ENCODE measurements around the gene PHOX2B.

Gene PHOX2B

DNA sequence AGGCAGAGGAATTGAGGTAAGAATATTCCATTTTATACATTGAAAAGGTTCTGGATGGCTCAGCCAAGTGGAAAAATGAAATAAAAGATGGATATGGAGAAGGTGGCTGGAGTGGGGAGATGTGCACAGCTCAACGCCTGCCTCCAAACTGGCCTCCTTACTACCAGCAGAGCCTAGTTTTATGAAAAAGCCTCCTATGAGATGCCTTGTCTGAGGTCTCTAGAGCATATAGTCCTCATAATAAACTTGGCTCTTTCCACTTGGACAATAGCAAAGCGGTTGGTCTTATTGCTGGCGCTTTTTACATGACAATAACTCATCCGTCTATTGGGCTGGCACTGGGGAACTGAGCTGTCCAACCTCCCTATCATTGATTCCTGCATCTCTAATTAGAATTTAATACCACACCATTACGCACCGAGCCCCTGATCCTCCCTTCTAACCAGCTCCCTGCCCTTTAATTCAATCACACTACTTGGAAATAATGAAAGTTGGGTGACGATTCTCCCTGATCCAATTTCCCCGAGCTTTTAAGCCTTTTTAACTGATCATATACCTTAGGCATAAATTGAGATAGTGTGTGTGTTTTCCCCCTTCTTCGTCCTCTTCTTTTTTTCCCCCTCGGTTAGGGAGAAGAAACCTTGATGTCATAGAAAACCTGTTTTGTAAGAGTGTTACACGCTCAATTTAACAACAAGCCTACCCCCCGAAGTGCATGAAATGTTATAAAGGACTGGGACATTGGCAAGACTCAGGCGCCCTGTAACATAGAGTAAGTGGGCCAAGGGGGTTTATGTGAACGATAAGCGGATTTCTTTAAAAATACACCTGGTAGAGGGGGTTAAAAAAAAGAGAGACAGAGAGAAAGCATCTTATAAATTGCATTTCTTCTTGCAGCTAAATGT, at the start of gene PHOX2B:
PHOX2B (minus strand) TSS at position 155 of the 905 bp plus-strand sequence; CDS start at position 40, 115 bp downstream.
- DNase-seq (ENCODE audit: low spot score) = no peak

GRCh38 chr4:41797260-41797659, 48.7 kb upstream of the PHOX2B start:
- no peak for DNase-seq (ENCODE audit: low spot score)

GRCh38 chr4:41796545-41797210, 48.2 kb upstream of the PHOX2B start:
- DNase-seq (ENCODE audit: low spot score) = no peak

DNA sequence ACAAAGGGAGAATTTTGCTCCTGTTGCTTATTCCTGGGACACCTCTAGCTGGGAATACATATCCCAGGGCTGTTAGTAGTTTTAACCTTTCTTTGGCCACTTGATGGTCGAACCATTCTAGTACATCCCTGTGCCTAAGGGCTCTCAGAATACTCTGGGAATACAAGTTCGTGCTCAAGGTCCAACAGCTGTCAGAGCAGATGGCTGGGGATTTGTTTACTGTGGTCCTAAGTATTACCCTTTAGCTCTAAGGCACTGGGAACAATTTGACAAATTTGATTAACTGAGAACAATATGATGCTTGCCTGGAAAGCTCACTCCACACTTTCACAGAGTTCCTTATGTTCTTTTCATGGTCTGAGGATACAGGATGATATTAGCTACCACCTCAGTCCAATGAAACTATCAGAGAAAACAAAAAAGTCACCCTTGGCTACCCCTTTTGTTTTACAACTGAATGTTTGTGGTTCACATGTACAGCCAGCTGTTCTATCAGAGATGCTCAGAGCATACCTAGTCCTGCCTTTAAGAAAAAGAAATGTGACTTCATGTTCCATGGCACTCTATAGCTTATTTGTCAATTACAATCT, 47.4 kb upstream of the PHOX2B start:
- no peak for DNase-seq (ENCODE audit: low spot score)

DNA sequence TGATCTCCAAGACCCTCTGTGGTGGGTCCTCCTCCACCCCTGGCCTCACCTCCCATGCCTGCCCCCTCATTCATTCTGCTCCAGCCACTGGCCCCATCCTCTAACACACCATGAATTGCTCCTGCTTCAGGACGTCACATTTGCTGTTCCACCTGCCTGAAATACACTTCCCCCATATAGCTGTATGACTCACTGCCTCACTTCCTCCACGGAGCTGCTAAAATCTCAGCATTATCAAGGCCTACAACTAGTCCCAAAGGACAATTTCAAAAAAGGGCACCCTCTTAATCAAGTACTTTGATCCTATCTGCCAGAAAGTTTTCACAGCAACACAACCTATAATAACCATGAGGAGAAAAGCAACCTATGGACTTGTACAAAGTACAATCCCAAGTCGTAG, 43.6 kb upstream of the PHOX2B start:
- DNase-seq (ENCODE audit: low spot score) = no peak

GRCh38 chr4:41791557-41791956, 43.0 kb upstream of the PHOX2B start:
- DNase-seq (ENCODE audit: low spot score) = no peak

- DNase-seq (ENCODE audit: low spot score) = no peak
Observed at GRCh38 chr4:41787931-41788330, 39.4 kb upstream of the PHOX2B start.

DNA sequence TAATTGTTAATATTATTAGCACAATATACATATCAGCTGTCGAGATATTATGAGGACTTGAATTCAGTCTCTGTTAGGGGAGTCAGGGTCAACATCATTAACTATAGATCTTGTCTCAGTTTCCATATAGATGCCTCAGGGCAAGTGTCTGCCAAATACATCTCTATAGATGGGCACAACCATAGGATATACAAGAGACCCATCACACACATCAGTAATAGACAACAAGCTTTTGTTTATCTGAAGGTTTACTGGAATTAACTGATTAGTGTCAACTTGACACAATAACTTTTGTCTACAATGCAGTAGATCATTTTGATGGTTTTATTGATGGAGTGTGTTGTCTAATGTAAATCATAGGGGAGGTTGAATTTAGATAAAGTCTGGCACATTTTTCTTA, 37.1 kb upstream of the PHOX2B start:
- no peak for DNase-seq (ENCODE audit: low spot score)

DNA sequence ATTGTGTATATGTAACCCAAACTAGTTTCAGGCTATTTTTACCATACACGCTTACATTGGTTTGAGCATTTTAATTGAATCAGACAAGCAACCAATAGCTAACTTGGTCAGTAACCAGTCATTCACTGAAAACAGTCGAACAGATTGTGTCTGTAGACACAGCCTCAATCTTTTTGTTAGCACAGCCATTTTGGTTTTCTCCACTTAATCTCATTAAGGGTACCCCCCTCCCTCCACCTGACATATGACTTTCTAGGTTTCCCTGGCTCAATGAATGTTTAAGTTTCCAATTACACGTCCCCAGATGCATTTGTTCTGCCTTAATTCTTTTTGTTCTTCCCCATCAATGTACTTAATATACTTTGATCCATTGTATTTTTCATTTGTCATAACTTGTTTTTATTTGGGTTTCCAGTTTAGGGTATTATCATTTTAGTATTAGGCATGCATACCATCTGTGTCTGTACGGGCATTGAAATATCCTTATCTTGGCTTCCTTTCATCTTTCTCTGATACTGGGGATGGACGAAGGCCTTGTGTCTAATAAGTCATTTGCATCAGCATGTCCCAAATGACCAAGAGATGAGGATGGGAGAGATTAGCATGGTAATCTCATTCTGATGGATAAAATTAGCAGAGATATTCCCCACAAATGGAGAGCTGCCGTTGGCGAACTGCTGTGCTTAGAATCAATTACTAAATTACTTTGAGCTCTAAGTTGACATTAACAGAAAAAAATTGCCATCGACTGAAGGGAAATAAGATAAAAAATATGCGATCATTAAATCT, 35.9 kb upstream of the PHOX2B start:
- DNase-seq (ENCODE audit: low spot score) = no peak

DNA sequence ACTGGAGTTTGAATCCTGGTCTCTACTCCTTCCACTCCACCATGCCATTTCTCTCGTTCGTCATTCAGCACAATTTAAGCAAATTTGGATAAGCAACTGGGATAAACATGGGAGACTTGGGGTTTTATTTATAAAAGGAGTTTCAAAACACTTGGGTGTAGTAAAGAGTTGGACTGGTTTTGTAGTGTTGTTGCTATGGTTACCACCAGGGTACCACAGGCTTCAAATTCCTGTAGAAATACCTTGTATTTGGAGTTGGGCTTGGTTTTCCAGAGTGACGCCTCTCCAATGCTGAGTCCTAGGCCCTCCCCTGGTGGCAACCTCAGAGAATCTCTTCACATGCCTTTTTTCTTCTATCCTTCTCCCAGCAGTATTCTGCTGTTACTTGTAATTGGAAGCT, 27.9 kb upstream of the PHOX2B start:
- no peak for DNase-seq (ENCODE audit: low spot score)

GRCh38 chr4:41763729-41764128, 15.2 kb upstream of the PHOX2B start:
- DNase-seq (ENCODE audit: low spot score) = no peak

- DNase-seq (ENCODE audit: low spot score) = no peak
Observed at GRCh38 chr4:41758884-41759283, 10.4 kb upstream of the PHOX2B start.

DNA sequence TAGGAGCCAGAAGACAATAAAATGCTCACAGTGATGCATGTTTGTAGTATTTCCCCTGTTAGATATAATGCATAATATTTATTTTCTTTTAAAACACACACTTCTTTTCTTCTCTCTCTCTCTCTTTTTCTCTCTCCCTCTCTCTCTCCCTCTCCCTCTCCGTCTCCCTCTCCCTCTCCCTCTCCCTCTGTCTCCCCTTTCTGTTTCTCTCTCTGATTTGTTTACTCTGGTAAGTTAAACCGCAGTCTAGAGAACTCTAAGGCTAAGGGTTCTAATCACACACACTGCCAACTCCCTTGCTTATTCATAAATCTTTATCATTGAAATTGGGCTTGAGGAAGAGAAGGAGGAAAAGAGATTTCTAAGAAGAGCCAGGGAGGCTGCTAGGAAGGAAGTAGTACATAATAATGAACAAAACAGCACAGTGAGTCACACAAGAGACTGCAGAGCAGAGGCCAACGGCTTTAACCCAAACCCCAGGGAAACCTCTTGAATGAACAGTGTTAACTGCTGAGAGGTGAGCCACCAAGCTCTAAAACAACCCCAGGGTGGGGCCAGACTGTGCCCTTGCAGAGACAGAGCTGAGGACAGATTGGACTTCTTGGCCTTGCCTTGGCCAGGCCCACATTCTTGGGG, 9.1 kb upstream of the PHOX2B start:
- no peak for DNase-seq (ENCODE audit: low spot score)

- DNase-seq (ENCODE audit: low spot score) = no peak
Observed at GRCh38 chr4:41753942-41754341, 5.4 kb upstream of the PHOX2B start.

GRCh38 chr4:41752081-41752836, 3.7 kb upstream of the PHOX2B start:
- DNase-seq (ENCODE audit: low spot score) = no peak

DNA sequence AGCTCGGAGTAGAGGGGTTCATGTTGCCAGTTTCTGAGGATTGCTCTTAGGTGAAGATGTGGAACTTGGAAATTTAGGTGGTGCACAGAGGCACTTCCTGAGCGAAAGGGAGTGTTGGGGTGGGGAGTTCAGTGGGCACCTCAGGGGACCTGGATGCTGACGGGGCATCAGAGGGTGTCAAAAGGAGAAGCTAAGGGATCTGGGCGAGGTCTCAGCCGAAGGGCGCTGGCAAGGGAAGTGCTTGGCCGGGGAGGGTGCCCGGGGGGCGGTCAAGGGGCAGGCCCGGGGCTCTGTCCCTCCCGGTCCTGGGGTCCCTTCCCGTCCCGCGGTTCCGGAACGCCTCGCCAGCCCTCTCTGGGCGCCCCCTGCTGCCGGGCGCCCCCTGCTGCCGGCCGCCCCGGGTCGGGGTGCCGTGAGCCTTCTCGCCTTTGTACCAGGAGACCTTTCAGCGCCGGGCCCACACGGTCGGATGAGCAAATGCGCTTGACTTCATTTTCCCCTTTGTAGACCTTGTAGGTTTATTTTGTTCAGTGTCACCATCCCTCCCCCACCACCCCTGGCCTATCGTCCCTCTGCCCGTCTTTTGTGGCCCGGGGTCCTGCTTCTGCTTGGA, 3.0 kb upstream of the PHOX2B start:
- DNase-seq (ENCODE audit: low spot score) = no peak

- no peak for DNase-seq (ENCODE audit: low spot score)
Observed at GRCh38 chr4:41750626-41751448, 2.3 kb upstream of the PHOX2B start.

DNA sequence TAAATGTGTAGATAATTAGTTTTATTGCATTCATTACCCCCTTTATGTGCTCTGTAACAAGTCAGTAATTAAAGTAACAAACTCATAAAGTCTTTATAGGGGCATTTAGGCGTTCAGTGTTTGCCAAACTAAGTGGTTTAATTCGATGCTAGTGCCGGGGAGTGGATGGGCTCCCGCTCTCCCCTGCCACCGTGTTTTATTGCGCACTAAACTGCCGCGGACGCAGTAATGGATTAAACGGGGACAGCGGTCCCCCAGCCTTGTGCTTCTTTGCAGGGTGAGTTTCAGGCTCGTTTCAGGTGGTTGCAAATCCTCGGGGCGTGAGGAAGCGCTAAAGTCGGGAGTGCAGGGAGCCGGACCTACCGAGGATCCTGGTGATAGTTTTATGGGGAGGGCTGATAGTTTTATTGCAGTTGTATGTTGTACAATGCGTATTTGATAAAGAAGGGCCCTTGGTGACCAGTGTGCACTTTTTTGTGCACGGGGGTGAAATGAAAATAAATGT, 1.6 kb upstream of the PHOX2B start:
- DNase-seq (ENCODE audit: low spot score) = no peak

DNA sequence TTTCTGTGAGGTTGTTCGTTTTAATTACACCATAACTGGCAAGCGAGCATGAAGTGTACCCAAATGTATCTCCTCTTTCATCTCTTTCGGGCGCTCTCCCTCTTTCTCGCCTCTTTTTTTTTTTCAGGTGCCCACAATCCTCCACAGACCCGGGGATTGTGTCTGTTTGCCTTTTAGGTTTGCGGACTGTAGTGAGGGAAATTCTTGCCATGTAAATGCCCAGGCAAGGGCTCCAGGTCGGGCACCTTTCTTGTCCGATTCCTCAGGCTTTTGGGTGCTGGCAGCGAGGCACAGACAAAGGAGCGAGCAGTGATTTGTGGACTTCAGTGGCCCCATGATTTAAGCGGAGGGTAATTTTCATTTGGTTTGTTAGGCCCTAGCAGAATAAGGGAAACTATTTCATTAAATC, 1.1 kb upstream of the PHOX2B start:
- DNase-seq (ENCODE audit: low spot score) = no peak

Measured in hepatic stellate cell (primary cell).